Measurements from ENCODE around the gene PACRG. TPM values are rescaled to one million over a fixed set of nuclear protein-coding genes. Genes with fewer than 3 reads are reported as not detected.

PACRG gene
- polyA plus RNA-seq, 3 donors = not detected

GRCh38 chr6:162962093-162962492 is 234.3 kb downstream of the PACRG start:
- Histone ChIP-seq H3K36me3 (replicated peaks in 1 of 2; ENCODE audit: control insufficient read depth in 1 of 2, insufficient read depth in 2 of 2, low read length in 2 of 2) (no peaks in the 10 kb centered on the region), H3K27me3 (ENCODE audit: control insufficient read depth in 2 of 2, insufficient read depth in 2 of 2, low read length in 2 of 2) (no peaks in the 10 kb centered on the region), H3K9me3 (replicated peaks in 1 of 2; ENCODE audit: control insufficient read depth in 1 of 2, insufficient read depth in 1 of 2, low read length in 2 of 2) (peaks cover 17 to 19% of the 10 kb centered on the region in 2 donors), H3K4me2 (replicated peaks; ENCODE audit: extremely low read depth, low read length, poor library complexity, severe bottlenecking) (no peak overlapping the region), H3K4me3 (replicated peaks in 1 of 3; ENCODE audit: low read depth in 2 of 3, low read length in 3 of 3) (no peak overlapping the region), H3K4me1 (ENCODE audit: control insufficient read depth in 1 of 2, insufficient read depth in 2 of 2, low read length in 2 of 2) (no peaks in the 10 kb centered on the region), H3K27ac (ENCODE audit: low read depth in 1 of 2, low read length in 2 of 2) (no peak overlapping the region), H4K20me1 (ENCODE audit: insufficient read depth, low read length) (no peaks in the 10 kb centered on the region), H2AFZ (ENCODE audit: insufficient read depth, low read depth, low read length, poor library complexity, severe bottlenecking) (no peak overlapping the region), H3K79me2 (ENCODE audit: insufficient read depth, low read length) (no peaks in the 10 kb centered on the region), H3K9ac (ENCODE audit: insufficient read depth, low read length, poor library complexity, severe bottlenecking) (no peak overlapping the region)
- no peaks in the 10 kb centered on the region for H3K27me3 Mint-ChIP-seq (ENCODE audit: low read depth in 3 of 3)
- no peak for DNase-seq
- no peak for TF ChIP-seq CTCF (IDR thresholded peaks at IDR 0.05)
- no peak overlapping the region for H3K4me3 Mint-ChIP-seq
- no peak overlapping the region for H3K27ac Mint-ChIP-seq
- no peaks in the 10 kb centered on the region for H3K36me3 Mint-ChIP-seq
- H3K9me3 Mint-ChIP-seq = peaks cover 3 to 16% (median 13%) of the 10 kb centered on the region in 7 donors
- intact Hi-C loops (cut with micrococcal nuclease) = no loop called here
- no peaks in the 10 kb centered on the region for H3K4me1 Mint-ChIP-seq

GRCh38 chr6:162963861-162964260 is 236.1 kb downstream of the PACRG start:
- H3K4me3 Mint-ChIP-seq = no peak overlapping the region
- H3K4me2 ChIP-seq (replicated peaks; ENCODE audit: extremely low read depth, low read length, poor library complexity, severe bottlenecking) = no peak overlapping the region
- H3K9ac ChIP-seq (ENCODE audit: insufficient read depth, low read length, poor library complexity, severe bottlenecking) = no peak overlapping the region
- DNase-seq = no peak
- no peaks in the 10 kb centered on the region for H4K20me1 ChIP-seq (ENCODE audit: insufficient read depth, low read length)
- H3K27ac Mint-ChIP-seq = no peak overlapping the region
- no peaks in the 10 kb centered on the region for H3K79me2 ChIP-seq (ENCODE audit: insufficient read depth, low read length)
- no peak overlapping the region for H3K27ac ChIP-seq (ENCODE audit: low read depth in 1 of 2, low read length in 2 of 2)
- no peaks in the 10 kb centered on the region for H3K4me1 ChIP-seq (ENCODE audit: control insufficient read depth in 1 of 2, insufficient read depth in 2 of 2, low read length in 2 of 2)
- peaks cover 7 to 22% (median 15%) of the 10 kb centered on the region in 7 donors for H3K9me3 Mint-ChIP-seq
- H3K4me3 ChIP-seq (replicated peaks in 1 of 3; ENCODE audit: low read depth in 2 of 3, low read length in 3 of 3) = no peak overlapping the region
- H2AFZ ChIP-seq (ENCODE audit: insufficient read depth, low read depth, low read length, poor library complexity, severe bottlenecking) = no peak overlapping the region
- no peaks in the 10 kb centered on the region for H3K36me3 ChIP-seq (replicated peaks in 1 of 2; ENCODE audit: control insufficient read depth in 1 of 2, insufficient read depth in 2 of 2, low read length in 2 of 2)
- TF ChIP-seq CTCF (IDR thresholded peaks at IDR 0.05) = no peak
- H3K4me1 Mint-ChIP-seq = no peaks in the 10 kb centered on the region
- H3K27me3 ChIP-seq (ENCODE audit: control insufficient read depth in 2 of 2, insufficient read depth in 2 of 2, low read length in 2 of 2) = no peaks in the 10 kb centered on the region
- peaks cover 14 to 21% of the 10 kb centered on the region in 2 donors for H3K9me3 ChIP-seq (replicated peaks in 1 of 2; ENCODE audit: control insufficient read depth in 1 of 2, insufficient read depth in 1 of 2, low read length in 2 of 2)
- no peaks in the 10 kb centered on the region for H3K36me3 Mint-ChIP-seq
- WGBS (ENCODE audit: insufficient coverage) = no CpG with 5 or more reads among the region's 1 CpG
- H3K27me3 Mint-ChIP-seq (ENCODE audit: low read depth in 3 of 3) = no peaks in the 10 kb centered on the region
- intact Hi-C loops (cut with micrococcal nuclease) = no loop called here
